Raji (cell line): ENCODE data around the gene PAPSS1.

ENCODE experiments used
- POLR2A ChIP-seq: IDR thresholded peaks from 2 replicates; pipeline ENCODE4 v1.6.1; 2011; ENCODE audit warnings: low read depth, low read length, control low read depth; ENCODE audit not compliant: insufficient read depth

PAPSS1 gene

DNA sequence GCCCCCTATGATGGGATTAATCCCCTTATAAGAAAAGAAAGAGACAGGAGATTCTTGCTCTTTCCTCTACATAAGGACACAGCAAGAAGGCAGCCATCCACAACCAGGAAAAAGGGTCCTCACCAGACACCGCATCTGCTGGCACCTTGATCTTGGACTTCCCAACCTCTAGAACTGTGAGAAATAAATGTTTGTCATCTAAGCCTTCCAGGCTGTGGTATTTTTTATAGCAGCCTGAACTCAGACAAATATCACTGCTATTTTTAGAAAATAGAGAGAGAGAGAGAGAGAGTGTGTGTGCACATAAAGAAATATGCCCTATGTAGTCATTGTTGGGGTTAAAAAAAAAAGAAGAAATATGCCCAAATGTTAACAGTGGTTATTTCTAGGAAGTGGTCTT is 104.2 kb downstream of the PAPSS1 start:
- no peak for TF ChIP-seq POLR2A

DNA sequence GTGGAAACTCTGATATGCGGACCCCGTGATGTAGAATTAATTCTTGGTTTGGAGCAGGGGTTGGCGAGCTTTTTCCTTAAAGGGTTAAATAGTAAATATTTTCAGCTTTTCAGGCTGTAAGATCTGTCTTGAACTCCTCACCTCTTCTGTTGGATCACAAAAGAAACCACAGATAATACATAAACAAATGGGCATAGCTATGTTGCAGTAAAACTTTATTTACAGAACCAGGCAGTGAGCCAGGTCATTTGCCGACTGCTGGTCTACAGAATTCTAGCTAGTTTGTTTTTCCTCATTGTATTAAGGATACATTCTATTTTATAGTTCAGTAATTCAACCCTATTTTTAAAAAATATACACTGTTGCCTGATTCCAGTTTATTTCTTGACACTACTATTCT is 116.6 kb downstream of the PAPSS1 start:
- TF ChIP-seq POLR2A, result no peak

DNA sequence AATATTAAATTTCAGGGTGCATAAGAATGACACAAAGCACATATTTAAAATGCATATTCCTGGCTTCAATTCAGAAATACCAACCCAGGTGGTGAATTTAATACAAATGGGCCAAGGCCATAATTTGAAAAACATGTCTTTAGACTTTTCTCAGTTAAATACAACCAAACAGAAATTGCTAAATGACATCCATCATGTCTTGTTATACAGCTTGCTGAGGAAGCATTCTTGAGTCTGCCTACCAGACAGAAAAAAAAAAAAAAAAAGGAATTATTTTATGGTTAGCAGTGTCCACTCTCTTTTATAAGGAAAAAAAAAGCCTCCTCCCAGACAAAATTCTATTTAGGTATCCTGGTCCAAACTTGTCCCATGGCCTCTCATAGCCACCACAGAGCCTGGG is 119.1 kb downstream of the PAPSS1 start:
- no peak for TF ChIP-seq POLR2A

DNA sequence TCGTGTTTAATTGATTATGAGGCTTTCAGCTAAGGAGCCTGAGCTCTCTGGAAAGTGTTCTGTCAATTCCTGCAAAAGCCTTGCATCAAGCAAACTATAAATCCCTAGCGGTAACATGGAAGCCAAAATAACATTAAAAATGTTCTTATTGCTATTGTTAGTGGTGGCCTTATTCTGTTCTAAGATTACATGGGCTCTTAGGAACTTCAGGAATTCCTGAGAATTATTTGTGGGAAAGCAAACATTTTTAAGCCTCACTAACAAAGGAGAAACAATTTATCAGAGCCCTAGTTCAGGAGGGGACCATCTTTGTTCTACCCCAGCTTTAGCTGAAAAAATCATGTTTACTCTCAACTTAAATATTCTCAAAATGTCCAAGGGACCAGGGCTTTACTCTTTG is 119.6 kb downstream of the PAPSS1 start:
- TF ChIP-seq POLR2A, result no peak

DNA sequence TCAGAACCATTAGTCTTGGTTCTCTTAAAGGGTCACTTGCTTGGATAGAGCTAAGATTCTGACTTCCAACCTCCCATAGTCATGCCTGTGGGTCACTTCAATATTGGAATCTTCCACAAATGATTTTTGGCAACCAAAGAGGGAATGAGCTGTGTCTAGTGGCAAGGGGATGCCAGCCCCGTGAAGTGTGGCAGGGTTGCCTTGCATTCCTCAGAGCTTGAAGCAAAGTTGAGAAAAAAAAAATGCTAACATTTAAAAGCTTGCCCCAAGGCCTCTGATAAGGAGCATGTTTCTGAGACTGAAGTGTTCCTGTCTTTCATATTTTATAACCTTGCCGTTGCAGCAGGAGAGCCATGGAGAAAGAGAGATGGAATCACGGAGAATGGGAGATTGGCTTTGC is 120.2 kb downstream of the PAPSS1 start:
- no peak for TF ChIP-seq POLR2A

DNA sequence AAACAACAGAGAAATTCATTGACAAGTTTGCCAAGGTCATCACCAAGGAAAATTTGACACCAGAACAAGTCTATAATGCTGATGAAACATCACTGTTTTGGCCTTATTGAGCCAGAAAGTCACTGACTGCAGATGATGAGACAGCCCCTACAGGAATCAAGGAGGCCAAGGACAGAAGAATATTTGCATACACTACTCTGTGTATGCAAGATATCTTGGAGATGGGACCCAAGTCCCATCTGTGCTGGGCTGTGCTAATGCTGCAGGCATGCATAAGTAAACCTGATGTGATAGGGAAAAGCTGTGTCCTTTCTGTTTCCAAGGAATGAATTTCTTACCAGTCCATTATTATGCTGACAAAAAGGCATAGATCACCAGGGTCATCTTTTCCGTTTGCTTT is 126.8 kb downstream of the PAPSS1 start:
- TF ChIP-seq POLR2A, result no peak

DNA sequence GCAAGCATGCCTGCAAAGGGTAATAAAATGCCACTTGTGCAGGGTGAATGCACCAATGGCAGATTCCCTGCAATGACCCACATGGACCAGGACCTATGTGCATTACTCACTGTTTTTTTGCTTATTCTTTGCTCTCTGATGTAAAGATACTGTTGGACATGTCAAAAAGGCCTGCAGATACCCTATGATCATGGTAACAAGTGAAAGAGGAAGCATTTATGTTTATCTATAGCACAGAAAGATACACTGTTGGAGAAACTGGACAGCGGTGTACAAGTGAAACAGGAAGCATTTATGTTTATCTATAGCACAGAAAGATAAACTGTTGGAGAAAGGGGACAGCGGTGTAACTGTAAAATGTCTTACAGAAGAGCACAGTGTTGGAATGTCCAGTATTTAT is 127.5 kb downstream of the PAPSS1 start:
- no peak for TF ChIP-seq POLR2A

DNA sequence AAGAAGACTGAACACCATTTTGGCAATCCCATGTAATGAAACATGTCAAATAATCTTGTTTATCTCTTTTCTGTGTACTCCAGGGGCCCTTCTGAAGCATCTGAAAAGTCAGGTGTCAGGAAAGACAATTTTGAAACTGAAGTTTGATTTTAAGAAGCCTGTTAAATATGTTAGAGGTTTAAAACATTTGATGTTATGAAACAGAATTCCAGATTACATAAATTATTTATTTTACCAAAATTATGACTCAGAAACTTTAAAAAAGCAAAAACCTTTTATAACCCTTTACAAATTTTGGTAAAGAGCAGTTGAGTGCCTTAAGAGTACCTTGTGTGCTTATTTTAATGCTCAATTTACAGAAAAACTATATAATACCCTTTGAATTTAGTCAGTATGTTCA is 130.8 kb downstream of the PAPSS1 start:
- TF ChIP-seq POLR2A, result no peak

GRCh38 chr4:107586371-107586770 is 133.7 kb downstream of the PAPSS1 start:
- TF ChIP-seq POLR2A, result no peak

- no peak for TF ChIP-seq POLR2A
Measured at GRCh38 chr4:107579099-107579498, 140.9 kb downstream of the PAPSS1 start.

DNA sequence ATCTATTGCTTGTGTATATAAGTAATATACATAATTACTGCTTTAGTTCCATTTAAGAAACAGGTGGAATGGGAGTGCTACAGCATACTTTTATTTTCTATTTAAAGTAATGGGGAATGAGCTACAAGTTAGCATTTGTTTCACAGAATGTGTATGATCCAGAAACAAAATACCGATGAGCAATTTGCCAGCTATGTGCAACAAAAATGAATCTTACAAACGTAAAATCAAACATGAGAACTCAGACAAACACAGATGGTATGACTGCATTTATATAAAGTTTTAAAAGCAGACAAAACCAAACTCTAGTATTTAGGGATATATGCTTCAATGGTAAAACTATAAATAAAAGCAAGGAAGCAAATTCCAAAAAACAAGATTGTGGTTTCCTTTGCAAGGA is 141.7 kb downstream of the PAPSS1 start:
- TF ChIP-seq POLR2A, result no peak

GRCh38 chr4:107577743-107578142 is 142.3 kb downstream of the PAPSS1 start:
- TF ChIP-seq POLR2A, result no peak

GRCh38 chr4:107575243-107575642 is 144.8 kb downstream of the PAPSS1 start:
- TF ChIP-seq POLR2A, result no peak

GRCh38 chr4:107572281-107572680 is 147.8 kb downstream of the PAPSS1 start:
- TF ChIP-seq POLR2A, result no peak

GRCh38 chr4:107570952-107571351 is 149.1 kb downstream of the PAPSS1 start:
- TF ChIP-seq POLR2A, result no peak

GRCh38 chr4:107564326-107564725 is 155.7 kb downstream of the PAPSS1 start:
- TF ChIP-seq POLR2A, result no peak
